Measurements from ENCODE around the gene ABRAXAS1. TPM values are rescaled to one million over a fixed set of nuclear protein-coding genes. Genes with fewer than 3 reads are reported as not detected.

The ABRAXAS1 gene
- total RNA-seq, 1 donor from 2014 or later: 13.6 TPM

GRCh38 chr4:83413676-83414075, 71.2 kb downstream of the ABRAXAS1 start:
- Mint-ChIP-seq H3K4me3 (ENCODE audit: unreplicated experiment) (no peak overlapping the region), H3K27ac (ENCODE audit: unreplicated experiment) (no peak overlapping the region), H3K36me3 (ENCODE audit: low read depth, unreplicated experiment) (peaks cover 16% of the 10 kb centered on the region), H3K4me1 (ENCODE audit: low read depth, unreplicated experiment) (no peaks in the 10 kb centered on the region), H3K27me3 (ENCODE audit: low read depth, unreplicated experiment) (no peaks in the 10 kb centered on the region), H3K9me3 (ENCODE audit: unreplicated experiment) (no peaks in the 10 kb centered on the region)
- Histone ChIP-seq H3K9me3 (ENCODE audit: insufficient read depth, low read depth, low read length) (no peaks in the 10 kb centered on the region), H4K20me1 (ENCODE audit: insufficient read depth, low read length) (no peaks in the 10 kb centered on the region), H3K79me2 (ENCODE audit: insufficient read depth, low read length) (no peaks in the 10 kb centered on the region), H3K36me3 (ENCODE audit: insufficient read depth, low read length) (peaks cover 4% of the 10 kb centered on the region), H3K4me3 (ENCODE audit: insufficient read depth, low read depth, low read length) (no peak overlapping the region), H3K4me2 (ENCODE audit: low read length) (no peak overlapping the region), H3K27ac (ENCODE audit: low read depth, low read length) (no peak overlapping the region), H3K4me1 (ENCODE audit: insufficient read depth, low read length) (no peaks in the 10 kb centered on the region), H3K9ac (ENCODE audit: low read length) (no peak overlapping the region), H2AFZ (ENCODE audit: low read depth, low read length) (no peak overlapping the region), H3K27me3 (ENCODE audit: insufficient read depth, low read length) (no peaks in the 10 kb centered on the region)
- TF ChIP-seq EZH2 (IDR thresholded peaks at IDR 0.05; ENCODE audit: insufficient read depth, low read length): no peak
- TF ChIP-seq, protein P1, sequence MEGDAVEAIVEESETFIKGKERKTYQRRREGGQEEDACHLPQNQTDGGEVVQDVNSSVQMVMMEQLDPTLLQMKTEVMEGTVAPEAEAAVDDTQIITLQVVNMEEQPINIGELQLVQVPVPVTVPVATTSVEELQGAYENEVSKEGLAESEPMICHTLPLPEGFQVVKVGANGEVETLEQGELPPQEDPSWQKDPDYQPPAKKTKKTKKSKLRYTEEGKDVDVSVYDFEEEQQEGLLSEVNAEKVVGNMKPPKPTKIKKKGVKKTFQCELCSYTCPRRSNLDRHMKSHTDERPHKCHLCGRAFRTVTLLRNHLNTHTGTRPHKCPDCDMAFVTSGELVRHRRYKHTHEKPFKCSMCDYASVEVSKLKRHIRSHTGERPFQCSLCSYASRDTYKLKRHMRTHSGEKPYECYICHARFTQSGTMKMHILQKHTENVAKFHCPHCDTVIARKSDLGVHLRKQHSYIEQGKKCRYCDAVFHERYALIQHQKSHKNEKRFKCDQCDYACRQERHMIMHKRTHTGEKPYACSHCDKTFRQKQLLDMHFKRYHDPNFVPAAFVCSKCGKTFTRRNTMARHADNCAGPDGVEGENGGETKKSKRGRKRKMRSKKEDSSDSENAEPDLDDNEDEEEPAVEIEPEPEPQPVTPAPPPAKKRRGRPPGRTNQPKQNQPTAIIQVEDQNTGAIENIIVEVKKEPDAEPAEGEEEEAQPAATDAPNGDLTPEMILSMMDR (IDR thresholded peaks at IDR 0.05; ENCODE audit: insufficient read depth, low read depth, low read length): no peak
- no peak for DNase-seq (ENCODE audit: low read depth)
- no peak for FAIRE-seq

Other genes starting within 250 kb of the ABRAXAS1 start
- 8.2 and 8.7 TPM in 2 replicates for gene COQ2, start 200.3 kb downstream of the ABRAXAS1 start, total RNA-seq
- gene HPSE, start 150.3 kb downstream of the ABRAXAS1 start, total RNA-seq: 0.75 and 0.94 TPM in 2 replicates
- gene HELQ, start 29.3 kb downstream of the ABRAXAS1 start, total RNA-seq: 8.2 and 9.4 TPM in 2 replicates
- gene MRPS18C, start 29.0 kb downstream of the ABRAXAS1 start, total RNA-seq: 46.7 and 49.8 TPM in 2 replicates
- 0.39 and 0.50 TPM in 2 replicates for gene GPAT3, start 51.0 kb upstream of the ABRAXAS1 start, total RNA-seq